Brain pericyte (primary cell): ENCODE data around the gene PTPRN2.
"Not testable (repeated sequence)": the region's sequence is repeated elsewhere in the genome, so short reads cannot be mapped to it uniquely, and the experiment has no call there.

Experiments
- DNase-seq: peaks from one replicate; pipeline ENCODE4 v3.0.0-alpha.2; 2012; ENCODE audit warnings: low read depth, low spot score

PTPRN2 gene

DNA sequence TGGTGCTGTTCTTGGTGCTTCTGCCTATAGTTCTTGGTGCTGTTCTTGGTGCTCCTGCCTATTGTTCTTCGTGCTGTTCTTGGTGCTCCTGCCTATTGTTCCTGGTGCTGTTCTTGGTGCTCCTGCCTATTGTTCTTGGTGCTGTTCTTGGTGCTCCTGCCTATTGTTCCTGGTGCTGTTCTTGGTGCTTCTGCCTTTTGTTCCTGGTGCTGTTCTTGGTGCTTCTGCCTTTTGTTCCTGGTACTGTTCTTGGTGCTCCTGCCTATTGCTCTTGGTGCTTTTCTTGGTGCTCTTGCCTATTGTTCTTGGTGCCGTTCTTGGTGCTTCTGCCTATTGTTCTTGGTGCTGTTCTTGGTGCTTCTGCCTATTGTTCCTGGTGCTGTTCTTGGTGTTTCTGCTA is 71.1 kb downstream of the PTPRN2 start:
- no peak for DNase-seq

DNA sequence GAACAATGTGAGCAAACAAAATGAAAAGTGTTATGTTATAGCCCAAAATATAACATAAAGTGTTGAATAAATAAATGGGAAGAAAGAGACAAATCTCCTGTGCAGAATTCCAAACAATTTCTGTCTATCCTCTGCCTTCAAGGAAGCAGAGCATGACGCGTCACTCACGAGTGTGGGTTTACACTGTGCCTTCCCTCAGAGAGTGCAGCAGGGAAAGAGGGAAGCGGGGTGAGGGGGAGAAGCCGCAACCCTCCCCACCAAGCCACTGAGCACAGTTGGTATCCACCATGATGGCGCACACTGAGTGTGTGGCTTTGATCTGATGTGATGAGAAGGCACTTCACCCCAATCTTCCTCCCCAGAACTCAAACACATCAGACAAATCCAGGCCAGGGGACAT is 74.8 kb downstream of the PTPRN2 start:
- no peak for DNase-seq

GRCh38 chr7:158512042-158512441 is 75.6 kb downstream of the PTPRN2 start:
- DNase-seq, result no peak

DNA sequence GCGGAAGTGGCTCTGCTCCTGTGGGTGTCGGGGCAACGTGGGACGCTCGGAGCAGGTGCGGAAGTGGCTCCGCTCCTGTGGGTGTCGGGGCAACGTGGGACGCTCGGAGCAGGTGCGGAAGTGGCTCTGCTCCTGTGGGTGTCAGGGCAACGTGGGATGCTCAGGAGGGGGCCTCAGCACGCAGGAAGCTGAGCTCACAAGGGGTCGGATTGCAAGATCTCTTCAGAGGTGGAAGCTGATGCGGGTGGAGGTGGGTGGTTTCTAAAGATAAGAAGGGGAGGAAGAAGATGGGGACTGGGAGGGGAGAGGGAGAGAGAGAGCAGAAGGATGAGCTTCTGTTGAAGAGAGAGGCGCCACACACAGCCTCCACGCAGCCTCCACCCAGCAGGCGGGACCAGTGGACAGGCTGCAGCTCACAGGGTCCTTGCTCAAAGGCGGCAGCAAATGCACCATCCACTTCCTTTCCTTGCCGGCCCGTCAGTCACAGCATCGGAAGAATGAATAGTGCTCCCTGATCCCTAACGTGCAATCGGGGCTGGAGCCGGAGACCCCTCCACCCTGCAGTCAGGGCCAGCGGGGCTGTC is 78.7 kb downstream of the PTPRN2 start:
- DNase-seq, result no peak

- DNase-seq, result not testable (repeated sequence)
Observed at GRCh38 chr7:158508321-158508720, 79.3 kb downstream of the PTPRN2 start.

DNA sequence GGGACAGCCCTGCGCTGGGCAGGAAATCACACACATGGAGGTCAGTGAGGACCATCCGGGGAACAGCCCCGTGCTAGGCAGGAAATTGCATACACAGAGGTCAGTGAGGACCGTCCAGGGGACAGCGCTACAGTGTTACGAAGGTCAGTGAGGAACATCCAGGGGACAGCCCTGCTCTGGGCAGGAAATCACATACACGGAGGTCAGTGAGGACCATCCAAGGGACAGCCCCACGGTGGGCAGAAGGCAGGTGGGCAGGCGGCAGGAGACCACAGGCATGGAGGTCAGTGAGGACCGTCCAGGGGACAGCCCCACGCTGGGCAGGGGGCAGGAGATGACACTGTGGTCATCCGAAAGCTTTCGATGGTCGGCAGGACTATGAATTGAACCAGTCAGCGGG is 79.7 kb downstream of the PTPRN2 start:
- DNase-seq, result no peak

DNA sequence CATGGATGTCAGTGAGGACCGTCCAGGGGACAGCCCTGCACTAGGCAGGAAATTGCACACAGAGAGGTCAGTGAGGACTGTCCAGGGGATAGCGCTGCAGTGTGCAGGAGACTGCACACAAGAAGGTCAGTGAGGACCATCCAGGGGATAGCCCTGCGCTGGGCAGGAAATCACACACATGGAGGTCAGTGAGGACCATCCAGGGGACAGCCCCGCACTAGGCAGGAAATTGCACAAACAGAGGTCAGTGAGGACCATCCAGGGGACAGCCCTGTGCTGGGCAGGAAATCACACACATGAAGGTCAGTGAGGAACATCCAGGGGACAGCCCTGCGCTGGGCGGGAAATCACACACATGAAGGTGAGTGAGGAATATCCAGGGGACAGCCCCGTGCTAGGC is 80.4 kb downstream of the PTPRN2 start:
- not testable (repeated sequence) for DNase-seq

GRCh38 chr7:158506626-158507025 is 81.0 kb downstream of the PTPRN2 start:
- no peak for DNase-seq

DNA sequence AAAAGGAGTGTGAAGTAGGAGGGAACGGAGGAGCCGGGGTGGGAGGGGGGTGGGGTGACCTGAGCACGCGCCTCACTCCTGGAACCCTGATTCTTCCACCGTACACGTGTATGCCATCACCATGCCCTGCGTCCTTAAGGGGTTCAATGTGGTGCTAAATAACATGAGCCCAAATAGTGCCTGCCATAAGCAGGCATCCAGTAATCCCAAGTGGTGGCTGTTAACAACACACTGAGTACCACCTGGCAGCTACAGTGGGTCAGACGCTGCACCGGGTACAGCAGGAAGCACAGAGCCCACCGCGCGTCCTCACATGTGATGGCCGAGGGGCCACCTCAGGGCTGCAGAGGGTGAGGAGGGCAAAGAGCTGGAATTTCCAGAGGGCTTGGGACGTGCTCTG is 81.9 kb downstream of the PTPRN2 start:
- DNase-seq, result no peak

- DNase-seq, result no peak
Observed at GRCh38 chr7:158502068-158502750, 85.4 kb downstream of the PTPRN2 start.

DNA sequence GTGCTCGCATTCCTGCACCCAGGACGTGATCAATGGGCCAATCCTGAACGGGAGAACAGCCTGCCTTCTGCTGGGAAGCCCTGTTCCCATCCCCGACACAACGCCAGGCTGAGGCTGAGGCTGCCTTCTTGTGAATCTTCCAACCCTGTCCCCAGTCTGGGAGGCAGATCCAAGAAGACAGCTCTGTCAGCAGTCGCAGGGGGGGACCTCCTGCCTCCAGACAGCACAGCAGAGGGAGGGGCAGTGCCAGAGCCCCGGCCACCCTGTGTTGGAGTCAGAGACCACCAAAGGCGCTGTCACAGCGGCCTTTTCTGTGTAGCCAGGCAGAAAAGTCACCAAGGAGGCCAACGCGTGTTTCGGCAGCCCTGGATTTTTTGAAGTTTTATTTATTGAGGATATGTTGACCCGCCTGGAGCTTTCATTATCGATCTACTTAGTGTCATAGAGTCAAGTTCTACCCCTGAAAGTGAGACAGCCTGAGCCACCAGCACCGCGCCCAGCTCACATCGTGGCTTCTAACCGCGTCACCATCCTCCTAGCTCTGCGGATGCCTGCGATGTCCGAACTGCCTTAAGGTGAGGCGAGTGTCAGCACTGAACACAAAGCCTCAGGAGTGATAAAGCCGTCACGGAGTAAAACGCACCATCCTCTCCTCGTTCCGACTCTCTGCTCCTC is 86.1 kb downstream of the PTPRN2 start:
- DNase-seq, result no peak

DNA sequence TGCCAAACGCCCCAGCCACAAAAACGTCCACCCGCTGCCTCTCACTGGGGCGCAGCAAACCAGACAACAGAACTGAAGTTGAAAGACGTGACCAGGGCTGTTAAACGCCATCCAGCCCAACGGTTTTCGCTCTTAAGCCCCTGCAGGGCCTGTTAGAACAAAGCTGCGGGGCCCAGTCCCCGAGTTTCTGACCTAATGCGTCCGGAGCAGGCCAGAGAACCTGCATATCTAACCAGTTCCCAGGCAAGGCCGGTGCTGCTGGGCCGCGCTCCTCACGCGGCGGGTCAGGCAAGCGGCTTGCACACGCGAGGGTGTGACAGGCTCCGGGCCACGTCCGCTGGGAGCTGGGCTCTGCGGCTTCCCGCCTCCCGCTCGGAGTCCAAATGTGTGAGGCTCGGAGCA is 87.0 kb downstream of the PTPRN2 start:
- DNase-seq, result no peak

DNA sequence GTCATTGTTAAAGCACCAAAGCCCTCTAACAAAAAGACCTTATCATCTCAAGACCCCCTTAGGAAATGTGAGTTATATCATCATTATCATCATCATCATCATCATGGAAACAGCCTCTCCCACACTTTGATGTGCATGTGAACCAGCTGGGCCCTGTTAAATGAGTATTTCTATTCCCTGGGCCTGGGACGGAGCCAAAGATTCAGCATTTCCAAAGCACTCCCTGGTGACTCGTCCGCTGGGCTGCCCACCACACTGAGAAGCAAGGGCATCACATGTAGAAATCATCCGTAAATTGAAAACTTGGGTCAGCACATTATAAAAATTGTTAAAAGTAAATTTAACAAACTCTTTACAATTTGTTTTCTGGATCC is 88.6 kb downstream of the PTPRN2 start:
- DNase-seq, result no peak

DNA sequence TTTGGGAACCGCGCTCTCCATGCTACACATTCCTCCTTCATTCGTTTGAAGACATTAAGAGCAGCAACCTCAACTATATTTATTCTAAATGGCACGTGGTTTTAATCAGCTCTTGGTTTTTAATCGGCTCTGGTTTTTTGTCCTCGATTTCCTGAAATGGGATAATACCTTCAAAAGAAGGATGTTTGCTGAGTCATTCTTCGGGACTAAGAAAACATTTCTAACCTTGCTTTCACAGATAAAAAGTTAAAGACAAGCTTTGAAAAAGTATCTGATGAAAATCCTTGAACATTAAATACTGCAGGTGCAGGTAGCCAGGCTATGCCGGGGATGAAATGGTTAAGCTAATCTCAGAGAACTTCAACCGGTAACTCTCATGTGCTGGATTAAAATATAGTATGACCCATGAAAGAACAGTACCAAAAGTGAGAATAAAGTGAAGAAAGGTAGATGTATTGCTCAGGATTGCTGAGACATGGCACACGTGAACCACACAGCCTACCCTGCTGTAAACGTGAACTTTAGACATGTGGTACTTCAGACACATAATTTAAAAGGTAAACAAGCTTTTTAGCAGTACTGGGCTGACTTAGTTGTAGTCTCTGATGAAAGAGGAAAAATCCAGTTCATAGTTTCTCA is 89.1 kb downstream of the PTPRN2 start:
- DNase-seq, result no peak

- DNase-seq, result no peak
Observed at GRCh38 chr7:158497627-158498026, 90.0 kb downstream of the PTPRN2 start.

GRCh38 chr7:158495786-158496185 is 91.8 kb downstream of the PTPRN2 start:
- no peak for DNase-seq

DNA sequence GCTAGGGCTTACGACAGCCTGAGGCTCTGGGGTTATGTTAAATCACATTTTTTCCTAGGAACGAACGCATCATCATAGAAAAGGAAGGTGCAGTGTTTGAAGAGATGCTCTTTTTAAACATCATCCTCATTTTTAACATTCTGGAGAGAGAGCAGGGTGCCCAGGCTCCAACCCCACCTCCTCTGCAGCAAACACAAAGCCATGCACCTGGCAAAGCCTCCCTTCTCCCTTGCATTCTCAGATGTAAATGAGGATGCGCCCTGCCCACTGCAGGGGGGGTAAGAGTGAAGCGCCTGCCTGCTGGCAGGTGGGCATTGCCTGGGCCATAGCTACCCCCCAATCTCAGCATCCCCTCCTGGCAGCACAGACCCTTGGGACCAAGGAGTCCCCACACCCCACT is 92.4 kb downstream of the PTPRN2 start:
- no peak for DNase-seq

DNA sequence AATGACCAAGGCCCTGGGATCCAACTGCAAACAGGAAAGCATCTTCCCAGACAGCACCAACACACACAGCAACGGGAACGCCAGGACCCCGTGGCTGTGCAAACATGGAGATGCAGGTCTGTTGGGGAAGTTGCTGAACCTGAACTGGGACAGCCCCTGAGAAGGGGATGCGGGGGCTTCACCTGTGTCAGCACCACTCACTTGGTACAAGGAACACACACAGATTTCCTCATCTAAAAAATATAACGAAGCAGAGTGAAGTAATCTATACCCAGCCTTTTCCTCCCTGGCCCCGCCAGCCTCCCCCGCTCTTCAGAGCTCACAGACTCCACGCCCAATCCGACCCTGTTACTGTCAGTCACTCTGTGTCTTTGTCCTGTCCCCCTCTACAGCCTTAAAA is 93.0 kb downstream of the PTPRN2 start:
- no peak for DNase-seq

DNA sequence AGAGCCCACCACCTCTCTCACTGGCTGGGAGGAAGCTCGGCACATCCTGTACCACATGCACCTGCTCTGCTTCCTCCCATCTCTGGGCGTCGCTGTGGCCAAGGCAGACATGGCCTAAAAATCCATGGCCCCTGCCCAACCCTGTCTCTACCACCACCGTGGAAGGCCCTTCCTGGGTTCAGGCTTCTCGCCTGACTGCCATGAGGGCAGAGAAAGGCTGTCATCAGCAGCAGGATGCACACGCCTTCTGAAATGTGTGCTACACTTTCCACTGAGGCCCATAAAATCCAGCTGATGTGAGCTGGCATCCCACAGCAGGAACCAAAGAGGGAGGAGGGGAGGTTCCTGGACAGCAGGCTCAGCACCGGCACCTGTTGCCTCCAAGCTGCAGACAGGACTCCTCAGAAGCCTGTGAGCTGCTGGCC is 93.4 kb downstream of the PTPRN2 start:
- no peak for DNase-seq

- DNase-seq, result no peak
Observed at GRCh38 chr7:158492367-158492764, 95.3 kb downstream of the PTPRN2 start.

- no peak for DNase-seq
Observed at GRCh38 chr7:158491094-158491493, 96.5 kb downstream of the PTPRN2 start.

DNA sequence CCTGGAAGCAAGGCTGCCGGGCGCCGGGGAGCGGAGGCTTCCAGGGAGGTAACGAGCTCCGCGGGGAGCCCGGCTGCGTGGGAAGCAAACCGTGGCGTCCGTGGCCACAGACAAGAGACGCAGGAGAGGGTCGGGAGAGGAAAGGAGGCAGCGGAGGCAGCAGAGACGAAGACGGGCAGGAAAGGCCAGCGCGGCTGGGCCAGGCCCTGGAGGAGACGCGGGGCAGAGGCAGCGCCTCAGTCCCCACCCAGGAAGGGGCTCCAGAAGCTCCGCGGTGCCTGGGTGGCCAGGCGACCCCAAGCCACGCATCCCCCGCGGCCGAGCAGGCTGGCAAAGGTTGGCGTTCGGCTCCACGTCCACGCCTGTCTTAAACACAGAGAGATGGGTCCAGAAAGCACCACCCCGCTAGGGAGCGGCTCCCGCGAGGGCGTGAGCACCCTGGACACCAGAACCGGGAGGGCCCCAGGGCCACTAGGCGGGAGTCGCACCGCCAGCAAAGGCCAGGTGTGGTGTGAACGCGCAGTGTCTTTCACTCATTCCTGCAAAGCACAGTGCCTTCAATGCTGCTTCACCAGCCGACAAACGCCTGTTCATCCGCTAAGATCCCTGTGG is 97.3 kb downstream of the PTPRN2 start:
- DNase-seq, result no peak
